Stimulated activated CD8-positive, alpha-beta memory T cell treated with anti-CD3 and anti-CD28 coated beads, Interleukin-7, amount 100 ng/mL, for 48 hours (primary cell): ENCODE results near the gene ACYP1.
"Not testable (repeated sequence)": the region's sequence is repeated elsewhere in the genome, so short reads cannot be mapped to it uniquely, and the experiment has no call there.

Experiments
- DNase-seq, 2 donors: peaks; one replicate each; pipeline ENCODE4 v3.0.0-alpha.2; 2020; ENCODE audit warnings: low read depth in 1 of 2; ENCODE audit errors: extremely low read depth in 1 of 2

ACYP1 gene

DNA sequence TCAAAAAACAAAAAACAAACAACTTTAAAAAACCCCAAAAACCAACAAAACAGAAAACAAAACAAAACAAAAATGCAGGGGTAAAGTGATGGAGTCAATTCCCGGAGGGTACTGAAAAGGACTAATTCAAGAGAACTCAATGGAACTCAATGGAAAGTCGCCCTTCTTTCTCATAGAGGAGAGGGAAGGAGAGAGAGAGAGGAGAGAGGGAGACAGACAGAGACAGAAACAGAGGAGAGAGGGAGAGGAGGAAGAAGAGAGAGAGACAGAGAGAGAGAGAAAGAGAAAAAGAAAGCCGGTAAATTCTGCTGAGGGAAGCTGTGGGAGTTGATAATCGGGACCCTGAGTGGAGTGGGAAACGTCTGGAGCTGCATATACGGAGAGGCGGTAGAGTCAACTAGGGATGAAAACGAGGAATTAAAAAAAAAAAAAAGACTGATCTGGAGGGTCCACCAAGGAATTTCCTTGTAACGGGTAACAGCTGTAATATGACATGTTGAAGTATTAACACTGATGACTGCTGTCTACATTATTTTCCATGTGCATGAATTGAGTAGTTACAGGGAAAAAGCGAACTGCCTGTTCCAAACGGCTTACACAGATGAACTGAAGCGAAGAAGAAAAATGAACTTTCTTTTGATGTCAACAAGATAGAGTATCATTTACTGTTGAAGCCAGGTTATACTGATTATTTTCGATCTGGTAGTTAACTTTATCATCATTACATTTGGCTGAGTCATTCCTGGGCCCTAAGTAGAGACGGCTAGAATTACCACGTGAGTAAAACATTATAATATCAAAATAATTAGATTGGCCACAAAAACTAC, 4.7 kb upstream of the ACYP1 start:
- DNase-seq = no peak

DNA sequence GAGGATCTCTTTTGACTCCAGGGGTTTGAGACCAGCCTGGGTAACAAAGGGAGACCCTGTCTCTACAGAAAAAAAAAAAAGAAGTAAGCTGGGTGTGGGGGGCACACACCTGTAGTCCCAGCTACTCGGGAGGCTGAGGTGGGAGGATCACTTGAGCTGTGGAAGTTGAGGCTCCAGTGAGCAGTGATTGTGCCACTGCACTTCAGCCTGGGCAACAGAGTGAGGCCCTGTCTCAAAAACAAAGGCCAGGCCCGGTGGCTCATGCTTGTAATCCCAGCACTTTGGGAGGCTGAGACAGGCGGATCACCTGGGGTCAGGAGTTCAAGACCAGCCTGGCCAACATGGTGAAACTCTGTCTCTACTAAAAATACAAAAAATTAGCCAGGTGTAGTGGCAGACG, 3.9 kb upstream of the ACYP1 start:
- not testable (repeated sequence) for DNase-seq

DNA sequence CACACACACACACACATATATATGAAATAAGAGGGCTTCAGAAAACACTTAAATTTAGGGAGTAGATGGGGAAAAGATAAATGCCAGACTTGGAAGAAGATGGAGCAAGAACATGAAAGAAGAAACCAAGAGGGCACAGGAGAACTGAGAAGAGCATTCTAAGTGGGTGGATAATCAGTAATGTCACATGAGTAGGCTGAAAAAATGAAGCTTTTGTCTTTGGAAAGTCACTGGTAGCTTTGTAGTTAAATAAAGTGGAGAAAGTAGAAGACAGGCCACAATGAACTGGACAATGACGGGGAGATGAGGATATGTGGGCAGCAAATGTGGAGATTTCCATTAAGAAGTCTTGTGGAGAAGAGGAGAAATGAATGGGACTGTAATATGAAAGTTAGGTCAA, 3.4 kb upstream of the ACYP1 start:
- DNase-seq = no peak

DNA sequence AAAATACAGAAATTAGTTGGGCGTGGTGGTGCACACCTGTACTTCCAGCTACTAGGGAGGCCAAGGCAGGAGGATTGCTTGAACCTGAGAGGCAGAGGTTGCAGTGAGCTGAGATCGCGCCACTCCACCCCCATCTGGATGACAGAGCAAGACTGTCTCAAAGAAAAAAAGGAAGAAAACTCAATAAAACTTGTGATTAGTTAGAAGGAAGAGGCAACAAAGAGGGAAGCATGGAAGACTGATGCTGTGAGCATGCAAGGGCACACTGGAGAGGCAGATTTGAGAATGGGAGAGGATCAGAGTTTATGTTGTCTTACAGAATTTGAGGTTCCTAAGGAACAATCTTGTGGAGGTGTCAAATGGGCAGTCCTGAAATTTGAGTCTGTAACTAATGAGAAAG, 2.9 kb upstream of the ACYP1 start:
- DNase-seq = no peak

DNA sequence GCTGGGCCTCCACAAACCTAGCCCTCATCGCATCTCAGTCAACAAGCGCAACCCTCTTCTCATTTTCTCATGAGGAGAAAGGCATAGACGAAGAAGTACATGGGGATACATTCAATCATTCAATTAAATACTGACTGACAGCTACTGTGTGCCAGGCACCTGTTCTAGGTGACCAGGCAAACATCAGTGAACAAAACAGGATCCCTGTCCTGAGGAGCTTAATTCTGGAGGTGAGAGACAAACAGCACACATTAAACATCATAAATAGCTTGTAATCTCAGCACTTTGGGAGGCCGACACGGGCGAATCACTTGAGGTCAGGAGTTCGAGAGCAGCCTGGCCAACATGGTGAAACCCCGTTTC, 362 bp upstream of the ACYP1 start:
- no peak for DNase-seq

DNA sequence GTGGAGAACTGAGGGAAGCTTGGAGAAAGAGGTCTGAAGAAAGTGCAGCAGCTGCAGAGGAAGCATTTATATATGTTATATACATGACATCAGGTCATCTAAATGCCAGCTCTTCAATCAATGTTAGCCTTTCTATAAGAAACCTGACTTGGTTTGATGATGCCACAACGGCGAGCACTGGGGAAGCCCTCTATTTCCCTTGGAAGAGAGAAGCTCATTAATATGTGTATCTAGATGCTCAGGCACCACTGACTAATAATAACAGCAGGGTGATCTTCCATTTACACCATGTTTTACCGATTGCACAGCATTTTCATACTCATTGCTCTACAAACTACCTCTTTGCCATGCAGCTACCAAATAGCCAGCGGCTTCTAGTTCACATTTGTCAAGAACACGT, 811 bp downstream of the ACYP1 start:
- no peak for DNase-seq

DNA sequence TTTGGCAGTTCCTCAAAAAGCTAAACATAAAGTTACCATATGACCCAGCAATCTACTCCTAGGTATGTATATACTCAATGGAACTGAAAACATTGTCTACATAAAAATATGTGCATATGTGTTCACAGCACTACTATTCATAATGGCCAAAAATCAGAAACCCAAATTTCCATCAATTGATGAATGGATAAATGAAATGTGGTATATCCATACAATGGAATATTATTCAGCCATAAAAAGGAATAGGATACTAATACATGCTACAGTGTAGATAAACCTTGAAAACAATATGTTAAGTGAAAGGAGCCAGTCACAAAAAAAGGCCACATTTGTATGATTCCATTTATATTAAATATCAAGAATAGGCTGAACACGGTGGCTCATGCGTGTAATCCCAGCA, 3.4 kb downstream of the ACYP1 start:
- DNase-seq = no peak

DNA sequence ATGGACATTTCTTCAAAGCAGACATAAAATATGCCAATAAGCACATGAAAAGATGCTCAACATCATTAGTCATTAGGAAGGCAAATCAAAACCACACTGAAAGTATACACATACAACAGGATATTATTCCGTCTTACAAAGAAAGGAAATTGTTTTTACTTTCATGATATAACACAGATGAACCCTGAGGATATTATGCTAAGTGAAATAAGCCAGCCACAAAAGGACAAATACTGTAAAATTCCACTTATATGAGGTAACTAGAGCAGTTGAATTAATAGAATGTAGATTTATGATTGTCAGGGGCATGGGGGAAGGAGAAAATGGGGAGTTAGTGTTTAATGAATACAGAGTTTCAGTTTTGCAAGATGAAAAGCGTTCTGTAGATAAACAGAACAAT, 4.2 kb downstream of the ACYP1 start:
- DNase-seq = no peak

DNA sequence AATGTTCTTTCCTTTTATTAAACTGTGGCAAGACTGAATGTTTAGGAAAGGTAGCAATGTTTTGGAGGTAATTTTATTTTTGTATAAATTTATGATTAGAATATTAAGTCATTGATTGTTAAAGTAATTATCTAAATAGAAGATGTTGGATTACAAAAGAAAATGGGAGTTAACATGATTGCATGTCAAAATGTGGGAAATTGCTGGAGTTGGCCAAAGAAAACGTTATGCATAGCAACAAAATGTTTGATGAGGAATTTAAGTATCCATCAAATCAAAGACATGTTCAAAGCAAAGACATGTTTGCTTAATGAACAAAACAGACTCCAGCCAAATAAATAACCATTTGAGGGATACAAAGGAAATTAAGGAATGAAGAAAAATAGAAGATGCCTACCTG, 9.4 kb downstream of the ACYP1 start:
- no peak for DNase-seq

DNA sequence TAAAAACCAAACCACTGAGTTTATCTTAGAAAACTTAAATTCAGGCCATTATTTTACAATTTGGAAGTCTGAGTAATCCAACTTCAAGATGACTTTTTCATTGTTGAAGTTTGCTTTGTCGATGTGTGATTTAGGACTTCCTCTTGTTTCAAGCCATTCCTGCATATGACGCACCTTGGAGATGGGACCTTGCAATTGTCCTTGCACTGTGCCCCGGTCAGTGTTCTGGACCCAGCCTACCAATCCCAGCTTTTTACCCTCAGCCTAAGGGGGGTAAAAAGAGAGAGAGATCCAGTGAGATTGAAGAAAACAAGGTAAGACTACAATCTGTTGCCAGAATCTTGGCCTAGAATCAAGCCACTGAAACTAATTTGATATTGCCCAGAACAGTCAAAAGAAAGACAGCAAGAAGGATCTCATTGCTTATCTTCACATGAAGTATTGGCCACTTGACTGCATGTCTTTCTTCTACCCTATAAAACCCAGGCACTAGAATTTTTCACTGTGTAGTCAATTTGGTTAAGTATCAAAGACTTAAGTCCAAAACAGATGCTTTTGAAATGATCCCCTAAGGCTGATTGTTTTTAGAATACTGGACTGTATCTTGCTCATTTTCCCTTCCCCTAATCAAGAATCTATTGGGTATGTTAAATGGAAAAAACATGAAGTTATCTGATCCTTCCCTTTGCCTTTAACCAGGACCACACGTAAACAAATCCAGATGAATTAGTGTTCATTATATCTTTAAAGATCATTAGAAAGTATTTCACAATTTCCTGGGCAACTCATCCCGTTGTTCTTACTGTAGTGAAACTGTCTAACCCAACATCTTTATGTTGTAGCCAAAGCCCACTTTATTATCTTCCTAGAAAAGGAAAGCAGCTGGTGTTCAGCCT, 10.2 kb downstream of the ACYP1 start:
- DNase-seq = no peak

DNA sequence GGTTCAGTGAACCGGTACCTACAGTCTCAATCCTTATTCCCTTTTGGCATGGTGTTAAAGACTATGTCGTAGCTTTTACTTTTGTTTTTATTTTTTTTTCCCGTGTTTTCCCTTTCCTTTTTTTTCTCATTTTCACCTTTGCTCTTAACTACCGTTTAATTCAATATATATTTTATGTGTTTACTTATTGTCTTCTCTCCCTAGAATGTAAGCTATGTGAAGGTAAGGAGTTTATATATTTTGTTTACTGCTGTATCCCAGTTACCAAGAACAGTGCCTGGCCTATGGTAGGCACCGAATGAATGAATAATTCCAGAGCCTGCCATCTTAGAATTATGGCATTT, 12.3 kb downstream of the ACYP1 start:
- no peak for DNase-seq

DNA sequence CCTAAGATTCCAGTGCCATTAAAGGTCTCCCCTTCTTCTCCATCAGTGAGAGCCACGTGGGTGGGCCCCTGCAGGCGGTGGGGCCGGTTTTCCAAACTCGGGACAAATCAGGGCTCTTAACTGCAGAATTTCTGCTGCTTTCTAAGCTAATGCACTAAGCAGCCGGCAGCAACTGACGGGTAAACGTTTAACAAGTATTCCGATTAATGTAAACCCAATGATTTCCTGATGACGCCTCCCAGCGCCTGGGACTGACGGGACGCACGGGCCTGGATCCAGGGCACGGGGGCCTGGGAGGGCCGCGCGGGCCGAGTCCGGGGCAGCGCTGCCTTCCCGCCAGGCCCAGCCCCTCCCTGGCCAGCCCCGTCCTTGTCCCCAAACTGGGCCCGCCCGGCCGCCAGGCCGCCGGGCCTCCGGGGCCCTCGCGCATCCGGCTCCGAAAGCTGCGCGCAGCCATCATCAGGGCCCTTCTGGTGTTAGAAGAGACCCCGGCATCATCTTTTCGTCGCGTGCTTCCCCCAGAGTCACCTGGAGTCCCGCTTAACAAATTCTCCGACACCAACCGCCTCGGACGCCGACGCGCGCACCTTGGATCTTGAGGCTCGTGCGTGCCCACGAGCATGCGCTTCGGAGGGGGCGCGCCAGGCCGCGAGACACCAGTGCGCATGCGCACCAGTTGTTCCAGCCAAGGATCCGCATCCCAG, 12.8 kb downstream of the ACYP1 start, which contains the start of gene MLH3:
Gene MLH3, minus strand, starts transcription at position 616 of the 704 bp plus-strand sequence. CDS start 1,812 bp downstream, outside the sequence.
- DNase-seq = peak; percentile 50 to 54

DNA sequence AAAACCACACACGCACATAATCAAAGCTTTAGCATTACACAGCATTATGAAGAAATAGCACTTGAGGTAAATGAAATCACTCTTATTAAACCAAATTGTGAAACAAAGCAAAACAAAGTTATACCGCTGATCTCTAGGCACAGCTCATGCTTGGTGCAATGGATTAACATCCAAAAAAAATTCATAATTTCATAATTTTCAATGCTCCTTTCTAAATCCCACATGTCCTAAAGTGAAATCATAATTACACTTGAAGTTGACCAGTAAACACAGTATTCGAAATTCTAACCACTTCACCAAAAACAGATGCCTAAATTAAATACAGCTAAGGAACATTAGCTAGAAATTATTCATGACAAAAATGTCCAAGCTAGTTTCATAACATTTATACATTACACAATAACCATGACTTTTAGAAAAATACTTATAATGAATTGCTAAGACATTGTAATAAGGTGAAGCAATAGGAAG, 14.1 kb downstream of the ACYP1 start:
- DNase-seq = no peak

DNA sequence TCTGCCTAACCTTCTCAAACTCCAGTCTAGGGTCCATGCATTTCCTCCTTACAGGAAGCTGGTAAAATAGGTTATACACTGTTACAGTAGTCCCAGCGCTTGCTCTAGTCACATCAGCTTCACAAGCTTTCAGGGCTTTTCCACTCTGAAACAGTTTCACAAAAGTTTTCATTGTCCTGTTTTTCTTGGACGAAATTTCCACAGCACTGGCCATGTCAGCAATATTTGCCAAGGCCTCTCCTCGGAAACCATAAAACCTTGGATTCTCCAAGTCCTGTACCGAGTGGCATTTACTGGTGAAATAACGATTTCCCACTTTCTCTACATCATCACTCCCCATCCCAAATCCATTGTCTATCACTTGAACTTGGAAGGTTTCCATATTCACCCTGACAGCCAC, 14.7 kb downstream of the ACYP1 start:
- no peak for DNase-seq

DNA sequence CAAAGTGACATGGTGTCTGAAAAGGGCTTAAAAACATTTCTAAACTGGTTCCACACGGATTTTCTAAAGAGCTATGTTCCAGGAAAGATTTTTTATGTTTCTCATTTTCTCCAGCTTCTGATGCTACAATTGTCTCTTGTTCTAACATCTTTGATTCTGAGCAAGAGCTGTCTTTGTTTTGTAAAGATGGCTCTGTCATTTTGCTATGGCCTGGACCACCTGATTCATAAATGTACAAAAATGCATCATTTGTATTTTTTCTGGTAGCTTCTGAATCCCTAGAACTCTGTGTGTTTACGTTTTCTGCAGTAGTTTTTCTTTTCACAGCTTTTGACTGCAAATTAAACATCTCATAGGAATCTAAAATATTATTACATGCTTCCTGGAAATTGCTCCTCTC, 15.7 kb downstream of the ACYP1 start:
- no peak for DNase-seq

DNA sequence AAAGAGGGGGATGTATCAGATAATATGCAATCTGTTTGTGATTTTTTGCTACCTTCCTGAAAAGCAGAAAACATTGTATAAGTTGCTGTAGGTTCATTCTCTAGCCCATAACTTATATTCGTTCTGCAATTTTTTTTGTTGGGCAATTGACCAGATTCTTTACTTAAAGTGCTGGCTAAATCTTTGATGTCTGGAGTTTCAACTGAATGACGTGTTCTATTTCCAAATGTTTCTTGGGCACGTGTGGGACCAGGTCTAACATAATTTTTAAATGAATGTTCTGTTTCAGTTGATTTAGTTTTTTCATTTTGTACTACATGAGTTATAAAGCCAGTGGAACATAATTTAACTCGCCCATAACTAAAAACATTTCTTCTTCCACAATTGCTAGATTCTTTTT, 16.3 kb downstream of the ACYP1 start:
- DNase-seq = no peak

DNA sequence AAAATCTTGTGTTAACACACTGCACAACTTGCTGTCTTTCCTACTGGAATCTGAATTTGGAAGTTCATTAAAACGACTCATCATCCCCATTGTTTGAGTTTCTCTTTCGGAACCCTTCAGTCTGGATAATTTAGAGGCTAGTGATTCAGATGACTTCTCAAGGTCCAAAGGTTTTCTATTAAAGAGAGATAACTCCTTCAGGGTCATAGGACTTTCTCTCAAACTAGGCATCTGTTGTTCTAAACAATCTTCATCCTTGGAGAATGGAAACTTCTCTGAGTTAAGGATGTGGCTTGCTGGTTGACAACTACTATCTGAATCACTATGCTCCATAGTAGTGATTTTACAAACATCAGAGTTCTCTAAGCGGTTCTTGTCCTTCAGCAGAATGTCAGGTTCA, 16.9 kb downstream of the ACYP1 start:
- DNase-seq = no peak

DNA sequence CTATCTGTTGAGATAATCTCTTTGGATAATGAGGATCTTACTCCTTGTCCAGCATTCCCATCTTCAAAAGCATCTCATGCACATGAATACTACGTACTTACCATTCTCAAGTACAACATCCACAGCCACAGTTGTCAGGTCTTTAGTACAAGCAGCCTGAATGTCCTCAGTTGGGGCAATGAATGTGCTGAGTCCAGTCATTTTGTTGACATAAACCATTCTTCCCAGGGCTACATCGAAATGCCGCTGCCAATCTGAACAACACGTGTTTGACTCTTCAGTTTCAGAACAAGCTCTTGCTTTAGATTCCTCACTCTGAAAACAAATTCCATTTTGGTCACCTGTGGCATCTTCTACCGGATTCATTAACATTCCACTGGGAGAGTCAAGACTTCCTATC, 17.5 kb downstream of the ACYP1 start:
- no peak for DNase-seq

DNA sequence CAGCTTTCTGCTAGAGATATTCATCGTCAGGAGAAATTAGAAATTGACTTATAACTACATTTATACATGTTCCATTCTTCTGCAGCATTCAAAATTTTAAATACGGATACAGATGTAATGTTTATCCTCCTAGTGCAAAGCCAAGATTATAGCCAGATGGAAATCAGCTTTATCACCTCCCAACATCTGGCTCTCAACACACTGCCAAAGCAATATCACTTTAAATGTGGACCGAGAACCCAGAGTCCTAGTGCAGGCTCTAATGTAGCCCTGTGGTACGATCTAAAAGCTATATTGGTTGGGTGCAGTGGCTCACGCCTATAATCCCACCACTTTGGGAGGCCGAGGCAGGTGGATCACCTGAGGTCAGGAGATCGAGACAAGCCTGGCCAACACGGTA, 19.1 kb downstream of the ACYP1 start:
- no peak for DNase-seq

DNA sequence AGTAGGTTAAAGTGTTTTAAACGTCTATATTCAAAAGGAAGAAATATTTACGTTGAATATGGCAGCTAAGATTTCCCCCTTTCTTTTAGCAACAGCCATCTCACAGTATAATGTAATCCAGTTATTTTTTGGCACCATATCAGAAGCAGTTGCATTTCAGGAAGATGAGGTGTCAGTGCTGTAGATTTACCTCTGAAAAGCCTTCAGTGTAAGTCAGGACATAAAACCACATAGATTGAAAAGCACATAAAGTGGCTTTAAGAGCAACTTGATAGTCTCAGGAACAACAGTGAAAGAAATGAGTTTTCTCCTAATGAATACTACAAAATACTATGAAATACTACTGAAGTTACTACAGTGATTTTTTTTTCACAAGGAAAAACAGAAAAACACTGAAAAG, 19.5 kb downstream of the ACYP1 start:
- no peak for DNase-seq

DNA sequence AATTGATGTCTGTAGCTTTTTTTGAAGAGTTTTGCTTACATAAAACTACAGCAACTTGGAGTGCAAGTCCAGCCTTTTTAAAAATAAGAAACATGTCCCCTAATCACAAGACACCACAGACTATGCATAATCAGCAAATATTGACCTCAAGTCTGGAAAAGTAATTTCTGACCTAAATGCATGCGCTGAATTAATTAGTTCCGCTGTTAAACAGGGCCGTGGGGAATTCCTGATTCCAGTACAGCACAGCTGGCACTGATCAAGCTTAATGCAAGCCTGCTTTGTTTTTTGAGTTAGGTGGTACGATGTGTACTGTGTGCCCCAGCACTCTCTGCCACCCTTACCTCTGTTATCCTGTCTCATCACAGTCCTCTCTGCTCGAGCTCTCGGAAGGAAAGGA, 21.8 kb downstream of the ACYP1 start:
- no peak for DNase-seq
